ENCODE results near the gene TECTA.
A peak's percentile ranks its signal among the peaks of the same experiment; 100 is the strongest.

- TF ChIP-seq EZH2 (IDR thresholded peaks at IDR 0.05) (no peak), POLR2AphosphoS5 (IDR thresholded peaks at IDR 0.05; ENCODE audit: borderline replicate concordance, low read depth, low read length) (peak; percentile 47; the same call in 1 of the 2 replicates)
These were observed 139.7 kb downstream of the TECTA start for GRCh38 chr11:121240650-121241303.

Measured in SK-N-MC (cell line).